DOHH2 (cell line): Measurements from ENCODE around the gene CLIC3.

Experiments used
- H3F3A ChIP-seq: fragments of 200-600 bp; sonication (generic), shearing (Covaris generic); 2 replicates; pipeline ENCODE4 v1.6.0; 2016; ENCODE audit warnings: antibody characterized with exemption, mild to moderate bottlenecking; ENCODE audit not compliant: control insufficient read depth, insufficient read depth
- H3K27ac ChIP-seq: fragments of 200-600 bp; sonication (generic); 2 replicates; pipeline ENCODE4 v1.5.1; 2014; ENCODE audit warnings: low read depth, mild to moderate bottlenecking, low read length, moderate library complexity
- H3K27me3 ChIP-seq: fragments of 200-600 bp; sonication (generic); 2 replicates; pipeline ENCODE4 v1.6.1; 2014; ENCODE audit warnings: mild to moderate bottlenecking, low read length, mixed read lengths; ENCODE audit not compliant: control insufficient read depth
- H3K36me3 ChIP-seq: fragments of 200-600 bp; sonication (generic); 2 replicates; pipeline ENCODE4 v1.6.1; 2014; ENCODE audit warnings: mild to moderate bottlenecking, low read length, moderate library complexity, mixed read lengths; ENCODE audit not compliant: control insufficient read depth
- H3K4me1 ChIP-seq: fragments of 200-600 bp; sonication (generic); 2 replicates; pipeline ENCODE4 v1.6.1; 2014; ENCODE audit warnings: mild to moderate bottlenecking, low read length, mixed read lengths; ENCODE audit not compliant: control insufficient read depth
- H3K4me2 ChIP-seq: fragments of 200-600 bp; sonication (generic); 2 replicates; pipeline ENCODE4 v1.6.0; 2014; ENCODE audit warnings: mild to moderate bottlenecking, low read length, moderate library complexity
- H3K4me3 ChIP-seq: fragments of 200-600 bp; sonication (generic); 2 replicates; pipeline ENCODE4 v1.5.1; 2014; ENCODE audit warnings: mild to moderate bottlenecking, low read length, mixed read lengths
- H3K79me2 ChIP-seq: fragments of 200-600 bp; sonication (generic); 2 replicates; pipeline ENCODE4 v1.6.1; 2014; ENCODE audit warnings: mild to moderate bottlenecking, low read length, mixed read lengths; ENCODE audit not compliant: control insufficient read depth
- H3K9me2 ChIP-seq: fragments of 200-600 bp; sonication (generic); replicated peaks from 2 replicates; pipeline ENCODE4 v1.6.1; 2014; ENCODE audit warnings: mild to moderate bottlenecking, low read length, mixed read lengths; ENCODE audit not compliant: control insufficient read depth
- H3K9me3 ChIP-seq: fragments of 200-600 bp; sonication (generic); 2 replicates; pipeline ENCODE4 v1.6.1; 2014; ENCODE audit warnings: antibody characterized with exemption, low read length, mixed read lengths; ENCODE audit not compliant: control insufficient read depth, insufficient read depth
- H4K20me1 ChIP-seq: fragments of 200-600 bp; sonication (generic); 2 replicates; pipeline ENCODE4 v1.6.0; 2014; ENCODE audit warnings: low read depth, mild to moderate bottlenecking, antibody characterized with exemption, low read length, moderate library complexity; ENCODE audit not compliant: control insufficient read depth, insufficient read depth
- EZH2phosphoT487 ChIP-seq: fragments of 200-600 bp; sonication (generic); IDR thresholded peaks from 2 replicates; pipeline ENCODE4 v1.6.1; 2017; ENCODE audit warnings: borderline replicate concordance, mild to moderate bottlenecking, antibody characterized with exemption, low read length, moderate library complexity, mixed read lengths

Gene CLIC3

DNA sequence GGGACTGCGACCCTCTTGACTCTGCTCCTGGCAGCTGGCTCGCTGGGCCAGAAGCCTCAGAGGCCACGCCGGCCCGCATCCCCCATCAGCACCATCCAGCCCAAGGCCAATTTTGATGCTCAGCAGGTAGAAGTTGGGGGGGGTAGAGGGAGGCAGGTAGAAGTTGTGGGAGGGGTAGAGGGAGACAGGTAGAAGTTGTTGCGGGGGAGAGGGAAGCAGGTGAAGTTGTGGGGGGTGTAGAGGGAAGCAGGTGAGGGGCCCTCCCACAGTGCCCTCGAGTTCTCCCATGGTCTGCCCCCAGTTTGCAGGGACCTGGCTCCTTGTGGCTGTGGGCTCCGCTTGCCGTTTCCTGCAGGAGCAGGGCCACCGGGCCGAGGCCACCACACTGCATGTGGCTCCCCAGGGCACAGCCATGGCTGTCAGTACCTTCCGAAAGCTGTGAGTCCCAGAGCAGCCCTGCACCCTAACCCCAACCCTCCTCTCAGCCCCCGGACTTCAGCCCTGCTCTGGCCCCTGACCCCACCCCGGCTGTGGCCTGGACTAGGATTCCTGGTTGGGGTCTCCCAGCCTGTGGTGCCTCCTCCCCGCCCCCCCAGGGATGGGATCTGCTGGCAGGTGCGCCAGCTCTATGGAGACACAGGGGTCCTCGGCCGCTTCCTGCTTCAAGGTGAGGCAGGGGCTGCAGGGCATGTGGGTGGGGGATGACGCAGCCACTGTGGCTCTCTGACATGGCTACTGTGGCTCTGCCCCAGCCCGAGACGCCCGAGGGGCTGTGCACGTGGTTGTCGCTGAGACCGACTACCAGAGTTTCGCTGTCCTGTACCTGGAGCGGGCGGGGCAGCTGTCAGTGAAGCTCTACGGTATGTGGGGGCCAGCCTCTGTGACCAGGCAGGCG is 50.8 kb downstream of the CLIC3 start:
- Histone ChIP-seq H3K9me3 (no peaks in the 10 kb centered on the region), H3K36me3 (peaks cover 24% of the 10 kb centered on the region), H3F3A (no peaks in the 10 kb centered on the region; the same call in 1 of the 2 replicates), H3K79me2 (peaks cover 26% of the 10 kb centered on the region), H3K4me2 (no peak overlapping the region), H3K4me3 (no peak overlapping the region), H4K20me1 (0 out of 2 replicates have a peak, but pooled peaks cover 3% of the 10 kb centered on the region), H3K4me1 (peaks cover 21% of the 10 kb centered on the region), H3K27me3 (no peaks in the 10 kb centered on the region), H3K9me2 (no peaks in the 10 kb centered on the region), H3K27ac (no peak overlapping the region)
- no peak for TF ChIP-seq EZH2phosphoT487
